ENCODE measurements around the gene UPK1B.
"Not testable (repeated sequence)": the region's sequence is repeated elsewhere in the genome, so short reads cannot be mapped to it uniquely, and the experiment has no call there.

The UPK1B gene

GRCh38 chr3:119227070-119227850, 53.9 kb downstream of the UPK1B start:
- no peak for DNase-seq

- no peak for DNase-seq
These were observed 55.2 kb downstream of the UPK1B start for GRCh38 chr3:119228373-119229145.

GRCh38 chr3:119229190-119229589, 55.8 kb downstream of the UPK1B start:
- no peak for DNase-seq

- DNase-seq = no peak
These were observed 56.7 kb downstream of the UPK1B start for GRCh38 chr3:119230071-119230470.

GRCh38 chr3:119230745-119231144, 57.3 kb downstream of the UPK1B start:
- DNase-seq = no peak

GRCh38 chr3:119234610-119235009, 61.2 kb downstream of the UPK1B start:
- no peak for DNase-seq

- no peak for DNase-seq
These were observed 61.8 kb downstream of the UPK1B start for GRCh38 chr3:119235151-119235550.

- peak in 1 of 2 donors; percentile 28 for DNase-seq
These were observed 63.4 kb downstream of the UPK1B start for GRCh38 chr3:119236756-119237155.

GRCh38 chr3:119237299-119237698, 63.9 kb downstream of the UPK1B start:
- no peak for DNase-seq

GRCh38 chr3:119238363-119238762, 65.0 kb downstream of the UPK1B start:
- no peak for DNase-seq

GRCh38 chr3:119239206-119239820, 65.9 kb downstream of the UPK1B start:
- DNase-seq = peak in 1 of 2 donors; percentile 20

- no peak for DNase-seq
These were observed 66.7 kb downstream of the UPK1B start for GRCh38 chr3:119240101-119240590.

- peak; percentile 82 to 91 for DNase-seq
These were observed 67.4 kb downstream of the UPK1B start, which contains the start of gene B4GALT4 for GRCh38 chr3:119240591-119241434. Gene B4GALT4, minus strand, starts transcription at chr3:119240878. Its CDS starts 10,779 bp downstream, at chr3:119230099.

- DNase-seq = not testable (repeated sequence)
These were observed 69.1 kb downstream of the UPK1B start for GRCh38 chr3:119242387-119243057.

- DNase-seq = not testable (repeated sequence)
These were observed 69.7 kb downstream of the UPK1B start for GRCh38 chr3:119243058-119243529.

GRCh38 chr3:119243712-119244111, 70.3 kb downstream of the UPK1B start:
- no peak for DNase-seq

- peak in 1 of 2 donors; percentile 12 for DNase-seq
These were observed 72.4 kb downstream of the UPK1B start for GRCh38 chr3:119245778-119246177.

Data from inflammatory macrophage (primary cell).